ENCODE results near the gene STX4.

STX4 gene

GRCh38 chr16:31080756-31081419 is 47.5 kb downstream of the STX4 start:
- peaks cover 42% of the 10 kb centered on the region for H3K36me3 Mint-ChIP-seq (ENCODE audit: low read depth)
- no peak overlapping the region for H3K27ac Mint-ChIP-seq
- H3K4me3 Mint-ChIP-seq: no peak overlapping the region
- no peaks in the 10 kb centered on the region for H3K9me3 Mint-ChIP-seq
- no peak for TF ChIP-seq CTCF (IDR thresholded peaks at IDR 0.05; ENCODE audit: unreplicated experiment in 3 of 3)
- peaks cover 15% of the 10 kb centered on the region for H3K4me1 Mint-ChIP-seq
- peaks cover 3% of the 10 kb centered on the region for H3K27me3 Mint-ChIP-seq (ENCODE audit: low read depth)

GRCh38 chr16:31081428-31082351 is 48.3 kb downstream of the STX4 start:
- Mint-ChIP-seq H3K4me3 (peak overlapping the region in 1 of 3 experiments; percentile 24), H3K4me1 (peaks cover 21% of the 10 kb centered on the region), H3K36me3 (ENCODE audit: low read depth) (peaks cover 39% of the 10 kb centered on the region), H3K27me3 (ENCODE audit: low read depth) (peaks cover 3% of the 10 kb centered on the region), H3K9me3 (no peaks in the 10 kb centered on the region), H3K27ac (peak overlapping the region in 1 of 3 experiments; percentile 22)
- TF ChIP-seq CTCF (IDR thresholded peaks at IDR 0.05; ENCODE audit: unreplicated experiment in 3 of 3): no peak

GRCh38 chr16:31082368-31083045 is 49.1 kb downstream of the STX4 start:
- peaks cover 21% of the 10 kb centered on the region for H3K4me1 Mint-ChIP-seq
- peaks cover 36% of the 10 kb centered on the region for H3K36me3 Mint-ChIP-seq (ENCODE audit: low read depth)
- TF ChIP-seq CTCF (IDR thresholded peaks at IDR 0.05; ENCODE audit: unreplicated experiment in 3 of 3): no peak
- H3K27me3 Mint-ChIP-seq (ENCODE audit: low read depth): peaks cover 3% of the 10 kb centered on the region
- H3K4me3 Mint-ChIP-seq: peak overlapping the region in 1 of 3 experiments; percentile 24
- H3K27ac Mint-ChIP-seq: peak overlapping the region in 1 of 3 experiments; percentile 32
- no peaks in the 10 kb centered on the region for H3K9me3 Mint-ChIP-seq

DNA sequence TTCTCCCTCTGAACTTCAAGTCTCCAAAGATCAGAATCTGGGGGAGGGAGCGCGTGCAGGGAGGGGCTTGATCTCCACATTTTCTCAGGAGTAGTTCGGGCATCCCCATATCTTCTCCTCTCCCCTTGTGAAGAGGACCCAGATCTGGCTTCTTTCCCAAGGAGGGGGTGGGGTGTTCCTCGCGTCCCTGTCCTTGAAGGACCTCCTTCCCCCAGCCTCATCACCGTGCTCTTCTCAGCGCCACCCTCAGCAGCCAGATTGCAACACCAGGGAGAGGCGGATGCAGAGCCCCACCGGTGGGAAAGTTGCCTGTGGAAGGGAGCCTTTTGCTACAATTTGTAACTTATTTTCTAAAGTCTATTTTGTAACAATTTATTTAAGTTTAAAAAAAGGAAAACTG is 49.7 kb downstream of the STX4 start:
- Mint-ChIP-seq H3K4me1 (peaks cover 21% of the 10 kb centered on the region), H3K9me3 (no peaks in the 10 kb centered on the region), H3K27me3 (ENCODE audit: low read depth) (peaks cover 3% of the 10 kb centered on the region), H3K4me3 (no peak overlapping the region), H3K27ac (no peak overlapping the region), H3K36me3 (ENCODE audit: low read depth) (peaks cover 31% of the 10 kb centered on the region)
- no peak for TF ChIP-seq CTCF (IDR thresholded peaks at IDR 0.05; ENCODE audit: unreplicated experiment in 3 of 3)

GRCh38 chr16:31083556-31083955 is 50.2 kb downstream of the STX4 start:
- H3K4me1 Mint-ChIP-seq: peaks cover 21% of the 10 kb centered on the region
- H3K27me3 Mint-ChIP-seq (ENCODE audit: low read depth): peaks cover 3% of the 10 kb centered on the region
- H3K27ac Mint-ChIP-seq: no peak overlapping the region
- H3K36me3 Mint-ChIP-seq (ENCODE audit: low read depth): peaks cover 26% of the 10 kb centered on the region
- H3K9me3 Mint-ChIP-seq: no peaks in the 10 kb centered on the region
- H3K4me3 Mint-ChIP-seq: no peak overlapping the region
- TF ChIP-seq CTCF (IDR thresholded peaks at IDR 0.05; ENCODE audit: unreplicated experiment in 3 of 3): no peak
